Left cardiac atrium (tissue), 4 donors: ENCODE data around the gene TPCN1. TPM values are rescaled to one million over a fixed set of nuclear protein-coding genes. Genes with fewer than 3 reads are reported as not detected.

Experiments
- ATAC-seq, 2 donors: fragments of 200-7000 bp; cut with Tn5 transposase; one replicate each; pipeline ENCODE4 v1.9.1; 2020; ENCODE audit warnings: mild to moderate bottlenecking in 2 of 2, moderate library complexity in 2 of 2
- DNase-seq: peaks from one replicate; pipeline ENCODE4 v3.0.0-alpha.2; 2020
- intact Hi-C, 2 donors: fragments of 100-400 bp; cut with DNase I; formaldehyde crosslinking; loops; one replicate each; pipeline versions ENCODE4 v1.14.1 to v1.15.1; 2022 to 2023
- total RNA-seq, 2 donors: library from RNA; stranded (reverse); fragmentation: NEBNext Ultra II Directional; extraction: Animal tissue kit (Norgen Biotek cat#: 25700); gene quantifications; one replicate each; pipeline ENCODE4 v1.2.1, GENCODE V29; 2021
- donor health status: DM: no; HTN: yes; CAD: no.
- donor health status: DM: no; HTN: yes; CAD: no; lungs with severe emphysema.
- donor health status: DM: yes; HTN: yes; CAD: no.
- donor health status: Dilated cardiomyopathy.

The TPCN1 gene
- total RNA-seq, 2 donors from 2014 or later: 66.1 to 80.6 TPM

- no peak for ATAC-seq
- DNase-seq: no peak
- intact Hi-C loops: no loop called here
These were observed 27.7 kb downstream of the TPCN1 start for GRCh38 chr12:113248842-113249435.

- DNase-seq: no peak
- intact Hi-C loops: no loop called here
- no peak for ATAC-seq
These were observed 28.3 kb downstream of the TPCN1 start for GRCh38 chr12:113249546-113249945.

- ATAC-seq: no peak
- DNase-seq: no peak
- intact Hi-C loops: no loop called here
These were observed 28.8 kb downstream of the TPCN1 start for GRCh38 chr12:113250045-113250444.

GRCh38 chr12:113251404-113252070 is 30.3 kb downstream of the TPCN1 start:
- intact Hi-C loops: no loop called here
- ATAC-seq (no peak), DNase-seq (no peak)

- intact Hi-C loops: no loop called here
- peak; percentile 50 to 57 for ATAC-seq
- no peak for DNase-seq
These were observed 31.2 kb downstream of the TPCN1 start for GRCh38 chr12:113252494-113252893.

GRCh38 chr12:113253532-113254285 is 32.4 kb downstream of the TPCN1 start:
- intact Hi-C loops: no loop called here
- ATAC-seq (no peak), DNase-seq (no peak)

DNA sequence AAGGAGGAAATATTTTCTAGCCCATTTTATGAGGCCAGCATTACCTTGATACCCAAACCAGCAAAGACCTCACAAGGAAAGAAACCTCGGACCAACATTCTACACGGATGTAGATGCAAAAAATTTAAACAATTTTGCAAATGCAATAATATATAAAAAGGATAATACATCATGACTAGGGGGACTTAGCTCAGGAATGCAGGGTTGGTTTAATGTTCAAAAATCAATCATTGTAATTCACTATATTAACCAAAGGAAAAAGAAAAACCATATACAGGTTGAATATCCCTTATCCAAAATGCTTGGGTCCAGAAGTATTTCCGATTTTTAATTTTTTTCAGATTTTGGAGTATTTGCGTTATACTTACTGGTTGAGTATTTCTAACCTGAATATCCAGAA is 33.0 kb downstream of the TPCN1 start:
- DNase-seq (no peak), ATAC-seq (no peak)
- intact Hi-C loops: no loop called here

DNA sequence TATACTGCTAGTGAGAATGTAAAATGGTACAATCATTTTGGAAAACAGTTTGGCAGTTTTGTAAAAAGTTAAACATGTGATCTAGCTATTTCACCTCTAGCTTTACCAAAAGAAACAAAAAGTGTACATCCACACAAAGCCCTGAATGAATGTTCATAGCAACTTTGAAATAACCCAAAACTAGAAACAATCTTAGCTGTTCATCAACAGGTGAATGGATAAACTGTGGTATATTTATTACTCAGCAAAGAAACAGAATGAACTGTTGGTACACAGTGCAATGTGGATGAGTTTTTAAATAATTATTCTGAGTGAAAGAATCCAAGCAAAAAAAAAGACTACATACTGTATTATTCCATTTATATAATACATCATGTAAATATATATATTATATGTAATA is 36.3 kb downstream of the TPCN1 start:
- intact Hi-C loops: no loop called here
- ATAC-seq (no peak), DNase-seq (no peak)

- ATAC-seq (peak in 1 of 2 donors; percentile 32), DNase-seq (no peak)
These were observed 38.9 kb downstream of the TPCN1 start for GRCh38 chr12:113260127-113260526.

DNA sequence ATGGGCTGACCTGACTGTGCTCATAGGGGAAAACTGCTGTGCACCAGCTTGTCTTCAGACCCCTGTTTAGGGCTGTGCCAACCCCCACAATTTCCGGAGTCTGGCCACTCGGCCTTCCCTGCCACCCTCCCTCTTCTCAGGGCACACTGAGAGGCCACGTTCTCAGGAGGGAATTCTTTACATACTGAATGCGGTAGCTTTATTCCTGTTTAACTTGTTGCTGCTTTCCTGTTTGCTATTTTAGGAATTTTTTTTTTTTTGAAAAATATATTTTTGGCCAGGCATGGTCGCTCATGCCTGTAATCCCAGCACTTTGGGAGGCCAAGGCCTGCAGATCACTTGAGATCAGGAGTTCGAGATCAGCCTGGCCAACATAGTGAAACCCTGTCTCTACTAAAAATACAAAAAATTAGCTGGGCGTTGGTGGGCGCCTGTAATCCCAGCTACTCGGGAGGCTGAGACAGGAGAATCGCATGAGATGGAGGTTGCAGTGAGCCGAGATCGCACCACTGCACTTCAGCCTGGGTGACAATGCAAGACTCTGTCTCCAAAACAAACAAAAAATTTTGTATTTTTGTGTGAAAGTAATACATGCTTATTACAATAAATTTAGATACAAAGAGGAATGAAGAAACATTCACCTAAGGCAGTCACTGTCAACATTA is 39.5 kb downstream of the TPCN1 start:
- DNase-seq (no peak), ATAC-seq (no peak)
- intact Hi-C loops: no loop called here

More at GRCh38 chr12:113260127-113260526, 38.9 kb downstream of the TPCN1 start:
- intact Hi-C loops: no loop called here

GRCh38 chr12:113261847-113262470 is 40.7 kb downstream of the TPCN1 start:
- DNase-seq (peak; percentile 8), ATAC-seq (no peak)
- intact Hi-C loops: no loop called here

- ATAC-seq (no peak), DNase-seq (peak; percentile 5)
- intact Hi-C loops: no loop called here
These were observed 41.4 kb downstream of the TPCN1 start for GRCh38 chr12:113262710-113263109.

GRCh38 chr12:113263431-113263963 is 42.2 kb downstream of the TPCN1 start:
- intact Hi-C loops: no loop called here
- no peak for ATAC-seq
- DNase-seq: no peak

- peak; percentile 21 for DNase-seq
- intact Hi-C loops: no loop called here
- no peak for ATAC-seq
These were observed 45.0 kb downstream of the TPCN1 start for GRCh38 chr12:113266106-113266895.

GRCh38 chr12:113267621-113268020 is 46.4 kb downstream of the TPCN1 start:
- ATAC-seq (no peak), DNase-seq (peak; percentile 15)
- intact Hi-C loops: no loop called here

- DNase-seq: peak; percentile 4
- ATAC-seq: no peak
- intact Hi-C loops: no loop called here
These were observed 46.9 kb downstream of the TPCN1 start for GRCh38 chr12:113268136-113268535.

- intact Hi-C loops: no loop called here
- DNase-seq (peak; percentile 14), ATAC-seq (no peak)
These were observed 47.4 kb downstream of the TPCN1 start for GRCh38 chr12:113268621-113269020.

DNA sequence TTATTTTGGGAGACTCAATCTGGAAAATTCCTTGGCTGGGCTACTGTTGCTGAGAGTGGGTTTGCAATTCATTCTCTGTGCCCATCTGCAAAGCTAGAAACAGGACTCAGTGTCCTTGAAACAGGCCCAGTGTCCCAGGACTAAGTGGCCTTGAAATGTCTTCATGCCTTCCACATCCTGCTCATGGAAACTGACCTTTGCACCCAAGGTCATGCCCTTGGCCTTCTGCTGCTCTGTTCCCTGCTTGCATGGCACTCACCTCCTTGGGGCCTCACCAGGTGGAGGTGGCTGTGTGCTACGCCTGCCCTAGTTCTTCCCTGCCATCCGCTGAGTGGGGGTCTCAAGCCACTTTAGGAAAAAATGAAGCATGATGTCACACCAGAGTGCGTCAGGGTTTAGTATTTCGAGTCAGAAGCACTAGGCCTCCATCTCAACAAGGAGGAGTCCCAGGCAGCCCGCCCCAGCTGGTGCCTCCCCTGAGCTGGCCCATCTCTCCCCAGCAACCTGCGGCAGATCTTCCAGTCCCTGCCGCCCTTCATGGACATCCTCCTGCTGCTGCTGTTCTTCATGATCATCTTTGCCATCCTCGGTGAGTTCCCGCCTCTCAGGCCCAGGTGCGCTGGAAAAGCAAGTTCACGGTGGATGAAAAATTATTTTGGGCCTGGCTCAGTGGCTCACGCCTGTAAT is 48.1 kb downstream of the TPCN1 start:
- ATAC-seq: no peak
- peak; percentile 15 for DNase-seq
- intact Hi-C loops: no loop called here
